Measurements from ENCODE around the gene NDUFB4.

DNA sequence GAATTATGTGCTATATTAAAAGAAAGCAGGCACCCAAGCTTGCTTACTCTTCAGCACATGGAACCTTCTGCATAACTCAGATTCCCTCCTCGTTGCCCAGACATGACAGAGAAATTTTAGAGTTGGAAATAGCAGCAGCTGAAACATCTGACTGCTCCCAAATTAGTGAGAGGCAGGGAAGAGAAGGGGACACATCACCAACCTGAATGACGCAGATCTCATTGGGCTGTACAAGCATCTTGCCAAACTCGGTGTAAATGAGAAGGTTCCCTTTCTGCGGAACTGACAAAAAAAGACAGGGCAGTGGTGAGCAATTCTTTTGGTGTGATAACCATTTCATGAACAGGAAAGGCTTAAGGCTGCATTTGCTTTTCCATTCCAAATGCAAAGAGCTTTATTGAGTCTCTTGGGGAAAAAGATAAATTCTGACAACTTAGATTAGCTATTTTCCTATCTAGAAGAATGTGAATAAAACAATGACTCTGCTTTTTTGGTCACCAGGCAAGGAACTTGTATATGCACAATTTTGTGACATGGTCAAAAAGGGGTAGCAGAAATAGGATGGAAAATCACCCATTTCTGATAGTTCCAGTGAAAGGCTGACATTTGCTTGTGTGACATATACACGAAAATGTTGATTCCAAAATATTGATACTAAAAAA is 50.8 kb downstream of the NDUFB4 start:
- TF ChIP-seq, protein P1, sequence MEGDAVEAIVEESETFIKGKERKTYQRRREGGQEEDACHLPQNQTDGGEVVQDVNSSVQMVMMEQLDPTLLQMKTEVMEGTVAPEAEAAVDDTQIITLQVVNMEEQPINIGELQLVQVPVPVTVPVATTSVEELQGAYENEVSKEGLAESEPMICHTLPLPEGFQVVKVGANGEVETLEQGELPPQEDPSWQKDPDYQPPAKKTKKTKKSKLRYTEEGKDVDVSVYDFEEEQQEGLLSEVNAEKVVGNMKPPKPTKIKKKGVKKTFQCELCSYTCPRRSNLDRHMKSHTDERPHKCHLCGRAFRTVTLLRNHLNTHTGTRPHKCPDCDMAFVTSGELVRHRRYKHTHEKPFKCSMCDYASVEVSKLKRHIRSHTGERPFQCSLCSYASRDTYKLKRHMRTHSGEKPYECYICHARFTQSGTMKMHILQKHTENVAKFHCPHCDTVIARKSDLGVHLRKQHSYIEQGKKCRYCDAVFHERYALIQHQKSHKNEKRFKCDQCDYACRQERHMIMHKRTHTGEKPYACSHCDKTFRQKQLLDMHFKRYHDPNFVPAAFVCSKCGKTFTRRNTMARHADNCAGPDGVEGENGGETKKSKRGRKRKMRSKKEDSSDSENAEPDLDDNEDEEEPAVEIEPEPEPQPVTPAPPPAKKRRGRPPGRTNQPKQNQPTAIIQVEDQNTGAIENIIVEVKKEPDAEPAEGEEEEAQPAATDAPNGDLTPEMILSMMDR (IDR thresholded peaks at IDR 0.05; ENCODE audit: low read depth, low read length, missing input control): no peak
- TF ChIP-seq, protein P2, sequence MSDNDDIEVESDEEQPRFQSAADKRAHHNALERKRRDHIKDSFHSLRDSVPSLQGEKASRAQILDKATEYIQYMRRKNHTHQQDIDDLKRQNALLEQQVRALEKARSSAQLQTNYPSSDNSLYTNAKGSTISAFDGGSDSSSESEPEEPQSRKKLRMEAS (IDR thresholded peaks at IDR 0.05): no peak
- TF ChIP-seq FOXA1 (IDR thresholded peaks at IDR 0.05) (no peak), JUND (IDR thresholded peaks at IDR 0.05) (no peak), RAD21 (IDR thresholded peaks at IDR 0.05) (no peak), RXRA (IDR thresholded peaks at IDR 0.05) (no peak), YY1 (IDR thresholded peaks at IDR 0.05) (no peak), TAF1 (conservative IDR thresholded peaks at IDR 0.05) (no peak)
- TF ChIP-seq, protein P3, sequence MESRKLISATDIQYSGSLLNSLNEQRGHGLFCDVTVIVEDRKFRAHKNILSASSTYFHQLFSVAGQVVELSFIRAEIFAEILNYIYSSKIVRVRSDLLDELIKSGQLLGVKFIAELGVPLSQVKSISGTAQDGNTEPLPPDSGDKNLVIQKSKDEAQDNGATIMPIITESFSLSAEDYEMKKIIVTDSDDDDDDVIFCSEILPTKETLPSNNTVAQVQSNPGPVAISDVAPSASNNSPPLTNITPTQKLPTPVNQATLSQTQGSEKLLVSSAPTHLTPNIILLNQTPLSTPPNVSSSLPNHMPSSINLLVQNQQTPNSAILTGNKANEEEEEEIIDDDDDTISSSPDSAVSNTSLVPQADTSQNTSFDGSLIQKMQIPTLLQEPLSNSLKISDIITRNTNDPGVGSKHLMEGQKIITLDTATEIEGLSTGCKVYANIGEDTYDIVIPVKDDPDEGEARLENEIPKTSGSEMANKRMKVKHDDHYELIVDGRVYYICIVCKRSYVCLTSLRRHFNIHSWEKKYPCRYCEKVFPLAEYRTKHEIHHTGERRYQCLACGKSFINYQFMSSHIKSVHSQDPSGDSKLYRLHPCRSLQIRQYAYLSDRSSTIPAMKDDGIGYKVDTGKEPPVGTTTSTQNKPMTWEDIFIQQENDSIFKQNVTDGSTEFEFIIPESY (IDR thresholded peaks at IDR 0.05): no peak

Data from liver (tissue), 3 donors.